K562 (cell line): Measurements from ENCODE around the gene IGF1R.

Source experiments
- CBX5 ChIP-seq: IDR thresholded peaks from 2 replicates; pipeline ENCODE4 v1.6.1; 2014; ENCODE audit warnings: low read depth, borderline replicate concordance
- CUX1 ChIP-seq: fragments of 200-800 bp; sonication (Bioruptor generic); IDR thresholded peaks from 2 replicates; pipeline ENCODE4 v1.6.1; 2016; ENCODE audit warnings: missing genetic modification characterization, missing compliant biosample characterization
- ESRRA ChIP-seq: fragments of 450-650 bp; IDR thresholded peaks from 2 replicates; pipeline ENCODE4 v1.6.1; 2014; ENCODE audit warnings: low read depth, mild to moderate bottlenecking, moderate library complexity, borderline replicate concordance
- HBP1 ChIP-seq: fragments of 450-650 bp; formaldehyde crosslinking; IDR thresholded peaks from 2 replicates; pipeline ENCODE4 v1.4.0; 2022; ENCODE audit warnings: missing genetic modification characterization
- MTA3 ChIP-seq: fragments of 450-650 bp; formaldehyde crosslinking; IDR thresholded peaks from 2 replicates; pipeline ENCODE4 v1.6.1; 2017; ENCODE audit warnings: mild to moderate bottlenecking, borderline replicate concordance
- ZNF407 ChIP-seq: fragments of 450-650 bp; IDR thresholded peaks from 2 replicates; pipeline ENCODE4 v1.6.1; 2016; ENCODE audit warnings: low read depth
- ZNF766 ChIP-seq: fragments of 200-800 bp; sonication (Bioruptor generic); conservative IDR thresholded peaks from 2 replicates; pipeline ENCODE4 v1.6.1; 2016; ENCODE audit warnings: missing genetic modification characterization, missing compliant biosample characterization

GRCh38 chr15:98654790-98655360 is 6.5 kb downstream of the IGF1R start:
- TF ChIP-seq CUX1 (CRISPR knock-in tag) (no peak), MTA3 (no peak), ESRRA (no peak), ZNF766 (CRISPR knock-in tag) (no peak), ZNF407 (no peak), HBP1 (CRISPR knock-in tag) (no peak), CBX5 (no peak)
